Activated CD4-positive, alpha-beta T cell treated with anti-CD3 and anti-CD28 coated beads, Interleukin-2, amount 50 U/mL, for 24 hours (primary cell): ENCODE measurements around the gene FBH1.
"Not testable (repeated sequence)": the region's sequence is repeated elsewhere in the genome, so short reads cannot be mapped to it uniquely, and the experiment has no call there.

Experiments used
- DNase-seq, 2 donors: peaks; one replicate each; pipeline ENCODE4 v3.0.0-alpha.2; 2020; ENCODE audit warnings: low read depth in 1 of 2, low spot score in 1 of 2

Gene FBH1

GRCh38 chr10:5902511-5903274, 12.7 kb downstream of the FBH1 start:
- DNase-seq = no peak

GRCh38 chr10:5903563-5903962, 13.5 kb downstream of the FBH1 start:
- no peak for DNase-seq

GRCh38 chr10:5904227-5904626, 14.2 kb downstream of the FBH1 start:
- no peak for DNase-seq

GRCh38 chr10:5905854-5906507, 15.9 kb downstream of the FBH1 start:
- DNase-seq = no peak

GRCh38 chr10:5906651-5907050, 16.6 kb downstream of the FBH1 start:
- no peak for DNase-seq

GRCh38 chr10:5908676-5909075, 18.6 kb downstream of the FBH1 start:
- not testable (repeated sequence) for DNase-seq

GRCh38 chr10:5910323-5911100, 20.5 kb downstream of the FBH1 start:
- no peak for DNase-seq

- DNase-seq = no peak
Measured at GRCh38 chr10:5911670-5912069, 21.6 kb downstream of the FBH1 start.

GRCh38 chr10:5913736-5914135, 23.7 kb downstream of the FBH1 start:
- DNase-seq = no peak

- DNase-seq = no peak
Measured at GRCh38 chr10:5915451-5915850, 25.4 kb downstream of the FBH1 start.

- DNase-seq = no peak
Measured at GRCh38 chr10:5917305-5917704, 27.3 kb downstream of the FBH1 start.

GRCh38 chr10:5918763-5919162, 28.7 kb downstream of the FBH1 start:
- no peak for DNase-seq

- DNase-seq = no peak
Measured at GRCh38 chr10:5919568-5919967, 29.5 kb downstream of the FBH1 start.

GRCh38 chr10:5921746-5922145, 31.7 kb downstream of the FBH1 start:
- no peak for DNase-seq

GRCh38 chr10:5924889-5925288, 34.8 kb downstream of the FBH1 start:
- no peak for DNase-seq

GRCh38 chr10:5927306-5927705, 37.3 kb downstream of the FBH1 start:
- no peak for DNase-seq

- DNase-seq = no peak
Measured at GRCh38 chr10:5929442-5929841, 39.4 kb downstream of the FBH1 start.

GRCh38 chr10:5930272-5930671, 40.2 kb downstream of the FBH1 start:
- no peak for DNase-seq

GRCh38 chr10:5932345-5932744, 42.3 kb downstream of the FBH1 start:
- no peak for DNase-seq

- DNase-seq = no peak
Measured at GRCh38 chr10:5933909-5934546, 44.0 kb downstream of the FBH1 start.

GRCh38 chr10:5935628-5936027, 45.6 kb downstream of the FBH1 start:
- DNase-seq = no peak

- DNase-seq = no peak
Measured at GRCh38 chr10:5937016-5937415, 47.0 kb downstream of the FBH1 start.
